Astrocyte (in vitro differentiated cells and primary cell): ENCODE data around the gene PRSS1.
"Not testable (repeated sequence)": the region's sequence is repeated elsewhere in the genome, so short reads cannot be mapped to it uniquely, and the experiment has no call there.

Experiments
- CTCF ChIP-seq: IDR thresholded peaks from 2 replicates; pipeline ENCODE4 v1.5.1; 2011; ENCODE audit warnings: low read depth, mild to moderate bottlenecking, inconsistent platforms, low read length, moderate library complexity; ENCODE audit not compliant: insufficient read depth
- EZH2 ChIP-seq: IDR thresholded peaks from 2 replicates; pipeline ENCODE4 v1.6.1; 2012; ENCODE audit warnings: mild to moderate bottlenecking, low read length, inconsistent platforms; ENCODE audit not compliant: insufficient read depth

- TF ChIP-seq CTCF, EZH2: not testable (repeated sequence)
Observed at GRCh38 chr7:142776845-142777225, 27.6 kb downstream of the PRSS1 start.
